H1 (cell line): ENCODE data around the gene ZBED4. TPM values are rescaled to one million over a fixed set of nuclear protein-coding genes. Genes with fewer than 3 reads are reported as not detected.

ENCODE experiments used
- CTCF ChIA-PET: fragments of 300-600 bp; sonication (Branson Sonifier 250); formaldehyde crosslinking; loops from one replicate; lab custom pipeline; 2021; ENCODE audit not compliant: partially characterized antibody; lab: Charles Lee
- POLR2A ChIA-PET: fragments of 300-600 bp; sonication (Branson Sonifier 250); formaldehyde crosslinking; loops from one replicate; lab custom pipeline; 2021; ENCODE audit warnings: inconsistent platforms; ENCODE audit not compliant: partially characterized antibody; lab: Charles Lee
- DNase-seq, 2 experiments: peaks; one replicate each; pipeline versions ENCODE4 v3.0.0 to v3.0.0-alpha.2; 2010 to 2022; ENCODE audit warnings: low spot score in 2 of 2, low read depth in 1 of 2, mixed read lengths in 1 of 2
- FAIRE-seq: peaks from 2 replicates; lab custom pipeline; 2011; peaks lifted over from hg19 to GRCh38; lab: Jason Lieb, UNC
- H2AFZ ChIP-seq: 2 replicates; pipeline ENCODE4 v1.8.1; 2012; ENCODE audit warnings: low read length, inconsistent platforms
- H2AK5ac ChIP-seq: 2 replicates; pipeline ENCODE4 v1.6.1; 2013; ENCODE audit warnings: low read depth, low read length
- H2BK120ac ChIP-seq: replicated peaks from 2 replicates; pipeline ENCODE3; 2013; ENCODE audit warnings: low read depth, low read length, inconsistent platforms
- H2BK12ac ChIP-seq: 2 replicates; pipeline ENCODE4 v1.6.1; 2013; ENCODE audit warnings: low read depth, low read length
- H2BK15ac ChIP-seq: 2 replicates; pipeline ENCODE4 v1.6.1; 2013; ENCODE audit warnings: low read length
- H2BK20ac ChIP-seq: 2 replicates; pipeline ENCODE4 v1.6.1; 2013; ENCODE audit warnings: low read length
- H2BK5ac ChIP-seq: 2 replicates; pipeline ENCODE4 v1.6.1; 2013; ENCODE audit warnings: low read depth, low read length
- H3K14ac ChIP-seq: 2 replicates; pipeline ENCODE4 v1.6.1; 2013; ENCODE audit warnings: inconsistent platforms; ENCODE audit not compliant: insufficient read length
- H3K18ac ChIP-seq: 2 replicates; pipeline ENCODE4 v1.6.1; 2013; ENCODE audit warnings: low read length; ENCODE audit errors: extremely low read depth
- H3K23ac ChIP-seq: 2 replicates; pipeline ENCODE4 v1.6.1; 2013; ENCODE audit warnings: inconsistent platforms; ENCODE audit not compliant: insufficient read length
- H3K23me2 ChIP-seq: 2 replicates; pipeline ENCODE4 v1.6.1; 2013; ENCODE audit warnings: low read depth, low read length
- H3K27ac ChIP-seq: 2 replicates; pipeline ENCODE4 v1.6.1; 2011; ENCODE audit warnings: low read depth, low read length, inconsistent platforms
- H3K27me3 ChIP-seq, 4 experiments: replicated peaks in 1 of 4; 1 replicate in 1 of 4; 2 replicates in 3 of 4; pipeline versions ENCODE4 v1.6.1 to v1.8.1; 2011 to 2013; ENCODE audit warnings: low read length in 3 of 4, mild to moderate bottlenecking in 3 of 4, inconsistent platforms in 2 of 4, mixed read lengths in 2 of 4, moderate library complexity in 1 of 4; ENCODE audit not compliant: control insufficient read depth in 3 of 4, insufficient read depth in 3 of 4; ENCODE audit errors: extremely low read depth in 1 of 4
- H3K36me3 ChIP-seq, 4 experiments: 2 replicates each; pipeline versions ENCODE4 v1.6.1 to v1.8.1; 2011 to 2013; ENCODE audit warnings: mild to moderate bottlenecking in 4 of 4, low read length in 3 of 4, moderate library complexity in 2 of 4, control low read depth in 1 of 4, inconsistent platforms in 1 of 4; ENCODE audit not compliant: insufficient read depth in 4 of 4, control insufficient read depth in 2 of 4
- H3K4ac ChIP-seq: replicated peaks from 2 replicates; pipeline ENCODE3; 2013; ENCODE audit warnings: low read length, low read depth, mixed read lengths, inconsistent platforms; ENCODE audit not compliant: insufficient read length
- H3K4me1 ChIP-seq, 4 experiments: replicated peaks in 1 of 4; 1 replicate in 1 of 4; 2 replicates in 3 of 4; pipeline versions ENCODE4 v1.6.1 to v1.8.1; 2011 to 2013; ENCODE audit warnings: low read length in 3 of 4, inconsistent platforms in 2 of 4, mixed read lengths in 1 of 4; ENCODE audit not compliant: insufficient read depth in 4 of 4, control insufficient read depth in 3 of 4
- H3K4me2 ChIP-seq, 2 experiments: 2 replicates each; pipeline versions ENCODE4 v1.6.1 to v1.8.1; 2011 to 2013; ENCODE audit warnings: low read depth in 2 of 2, low read length in 2 of 2, control low read depth in 1 of 2, inconsistent platforms in 1 of 2, mild to moderate bottlenecking in 1 of 2; ENCODE audit not compliant: insufficient read depth in 1 of 2
- H3K4me3 ChIP-seq, 4 experiments: fragments of 200-600, 300-600 bp in 1 of 4; sonication (generic), shearing (Covaris generic), sonication (Bioruptor Twin) in 1 of 4; 2 replicates each; pipeline versions ENCODE4 v1.5.1 to v1.8.1; 2011 to 2016; ENCODE audit warnings: low read length in 4 of 4, low read depth in 3 of 4, control low read depth in 2 of 4, inconsistent platforms in 2 of 4, mild to moderate bottlenecking in 2 of 4, mixed read lengths in 1 of 4, moderate library complexity in 1 of 4; ENCODE audit not compliant: insufficient read depth in 2 of 4; ENCODE audit errors: extremely low read depth in 1 of 4
- H3K56ac ChIP-seq: replicated peaks from 2 replicates; pipeline ENCODE3; 2013; ENCODE audit warnings: low read depth, mild to moderate bottlenecking, mixed read lengths, low read length, inconsistent platforms; ENCODE audit not compliant: insufficient read length
- H3K79me1 ChIP-seq: 2 replicates; pipeline ENCODE4 v1.6.1; 2013; ENCODE audit warnings: low read depth, low read length, control low read depth
- H3K79me2 ChIP-seq, 2 experiments: 2 replicates each; pipeline versions ENCODE4 v1.6.1 to v1.8.1; 2012 to 2013; ENCODE audit warnings: low read length in 2 of 2, mild to moderate bottlenecking in 2 of 2, inconsistent platforms in 1 of 2; ENCODE audit not compliant: insufficient read depth in 2 of 2, control insufficient read depth in 1 of 2
- H3K9ac ChIP-seq, 4 experiments: replicated peaks in 1 of 4; 1 replicate in 1 of 4; 2 replicates in 3 of 4; pipeline versions ENCODE4 v1.6.1 to v1.8.1; 2011 to 2013; ENCODE audit warnings: low read depth in 3 of 4, low read length in 3 of 4, control low read depth in 2 of 4, mild to moderate bottlenecking in 2 of 4, moderate library complexity in 2 of 4, inconsistent platforms in 1 of 4; ENCODE audit errors: extremely low read depth in 1 of 4
- H3K9me3 ChIP-seq, 2 experiments: 2 replicates each; pipeline versions ENCODE4 v1.6.1 to v1.8.1; 2012 to 2013; ENCODE audit warnings: mild to moderate bottlenecking in 2 of 2, moderate library complexity in 2 of 2, control low read depth in 1 of 2, inconsistent platforms in 1 of 2, low read depth in 1 of 2, low read length in 1 of 2, mixed read lengths in 1 of 2; ENCODE audit not compliant: insufficient read depth in 2 of 2
- H4K20me1 ChIP-seq, 2 experiments: replicated peaks in 1 of 2; 2 replicates each; pipeline versions ENCODE3 to v1.8.1; 2011 to 2013; ENCODE audit warnings: inconsistent platforms in 2 of 2, low read length in 2 of 2, mild to moderate bottlenecking in 1 of 2; ENCODE audit not compliant: insufficient read depth in 2 of 2, control insufficient read depth in 1 of 2
- H4K5ac ChIP-seq: 2 replicates; pipeline ENCODE4 v1.6.1; 2013; ENCODE audit warnings: low read length, low read depth, mixed read lengths, inconsistent platforms; ENCODE audit not compliant: insufficient read length
- H4K8ac ChIP-seq: 2 replicates; pipeline ENCODE4 v1.8.0; 2013; ENCODE audit warnings: mild to moderate bottlenecking, moderate library complexity, low read length, inconsistent platforms; ENCODE audit not compliant: insufficient read depth; ENCODE audit errors: extremely low read depth
- H4K91ac ChIP-seq: replicated peaks from 2 replicates; pipeline ENCODE3; 2013; ENCODE audit warnings: low read length, mixed read lengths, inconsistent platforms; ENCODE audit not compliant: insufficient read length
- ASH2L ChIP-seq: fragments of 200-600, 300-600 bp; sonication (generic); IDR thresholded peaks from one replicate; pipeline ENCODE4 v1.7.1; 2017; ENCODE audit warnings: low read length
- CHD1 ChIP-seq: IDR thresholded peaks from 2 replicates; pipeline ENCODE4 v1.6.1; 2012; ENCODE audit warnings: low read depth, low read length, improper control_type of control experiment
- EGR1 ChIP-seq: IDR thresholded peaks from 2 replicates; pipeline ENCODE4 v1.6.1; 2011; ENCODE audit warnings: low read depth, low read length, borderline replicate concordance
- JUN ChIP-seq: IDR thresholded peaks from 2 replicates; pipeline ENCODE4 v1.6.1; 2011; ENCODE audit warnings: low read depth, mild to moderate bottlenecking, improper control_type of control experiment, low read length
- POLR2A ChIP-seq, 2 experiments: IDR thresholded peaks; 1 replicate in 1 of 2; 2 replicates in 1 of 2; pipeline ENCODE4 v1.6.1; 2011; ENCODE audit warnings: low read depth in 2 of 2, low read length in 2 of 2, mild to moderate bottlenecking in 2 of 2; ENCODE audit errors: control extremely low read depth in 1 of 2
- RNF2 ChIP-seq: fragments of 200-900, 300-1000 bp; sonication (generic); IDR thresholded peaks from 2 replicates; pipeline ENCODE4 v1.7.1; 2016; ENCODE audit warnings: borderline replicate concordance, low read depth, mild to moderate bottlenecking, antibody characterized with exemption, low read length; ENCODE audit not compliant: poor library complexity, severe bottlenecking; ENCODE audit errors: missing control alignments
- RXRA ChIP-seq: IDR thresholded peaks from 2 replicates; pipeline ENCODE4 v1.6.1; 2011; ENCODE audit warnings: low read depth, mild to moderate bottlenecking, low read length, moderate library complexity; ENCODE audit not compliant: insufficient read depth
- SP1 ChIP-seq: IDR thresholded peaks from 2 replicates; pipeline ENCODE4 v1.6.1; 2011; ENCODE audit warnings: low read depth, low read length
- TBP ChIP-seq: IDR thresholded peaks from 2 replicates; pipeline ENCODE4 v1.6.1; 2011; ENCODE audit warnings: low read depth, low read length, improper control_type of control experiment
- TEAD4 ChIP-seq: IDR thresholded peaks from 2 replicates; pipeline ENCODE4 v1.6.1; 2012; ENCODE audit warnings: low read depth, low read length, inconsistent platforms, mixed read lengths
- YY1 ChIP-seq: IDR thresholded peaks from 2 replicates; pipeline ENCODE4 v1.6.1; 2011; ENCODE audit warnings: low read depth, mild to moderate bottlenecking, low read length
- ZNF274 ChIP-seq: IDR thresholded peaks from 2 replicates; pipeline ENCODE4 v1.7.0; 2012; ENCODE audit warnings: low read length, borderline replicate concordance; ENCODE audit errors: extremely low read depth
- WGBS, 2 experiments: shearing (Covaris generic) in 1 of 2; methylation state at CpG; one replicate each; pipeline versions ENCODE4 v1.1.6 to v1.1.7; 2013 to 2015; ENCODE audit warnings: low lambda C conversion rate in 2 of 2, mixed read lengths in 2 of 2, inconsistent platforms in 1 of 2, low coverage in 1 of 2, missing lambda C conversion rate in 1 of 2; ENCODE audit not compliant: insufficient replicate concordance in 2 of 2, insufficient coverage in 1 of 2, insufficient read length in 1 of 2; ENCODE audit errors: extremely low coverage in 1 of 2, missing lambda C conversion rate in 1 of 2; 5-methylcytosine and 5-hydroxymethylcytosine counted together
- polyA plus RNA-seq, 7 experiments: library from polyadenylated mRNA; depleted of rRNA in 3 of 7; stranded (reverse) in 5 of 7; unstranded in 2 of 7; fragments of >200 nt in 5 of 7; fragments of 200-250 nt in 2 of 7; gene quantifications; 1 replicate in 5 of 7; 2 replicates in 1 of 7; 4 replicates in 1 of 7; pipeline versions ENCODE4 v1.2.1 to v1.2.3, GENCODE V29; 2011 to 2013; ENCODE audit warnings: missing spikeins in 2 of 7, mixed read lengths in 2 of 7
- total RNA-seq: library from RNA; stranded (reverse); fragmentation: NEBNext Ultra II Directional; extraction: Animal tissue kit (Norgen Biotek cat#: 25700); gene quantifications from 2 replicates; pipeline ENCODE4 v1.2.1, GENCODE V29; 2021

ZBED4 gene
- total and polyA plus RNA-seq, 2 of the 8 experiments (the other 6 are each of a cell fraction or from before 2014, with no cell fraction given): 11.0 to 28.3 TPM

DNA sequence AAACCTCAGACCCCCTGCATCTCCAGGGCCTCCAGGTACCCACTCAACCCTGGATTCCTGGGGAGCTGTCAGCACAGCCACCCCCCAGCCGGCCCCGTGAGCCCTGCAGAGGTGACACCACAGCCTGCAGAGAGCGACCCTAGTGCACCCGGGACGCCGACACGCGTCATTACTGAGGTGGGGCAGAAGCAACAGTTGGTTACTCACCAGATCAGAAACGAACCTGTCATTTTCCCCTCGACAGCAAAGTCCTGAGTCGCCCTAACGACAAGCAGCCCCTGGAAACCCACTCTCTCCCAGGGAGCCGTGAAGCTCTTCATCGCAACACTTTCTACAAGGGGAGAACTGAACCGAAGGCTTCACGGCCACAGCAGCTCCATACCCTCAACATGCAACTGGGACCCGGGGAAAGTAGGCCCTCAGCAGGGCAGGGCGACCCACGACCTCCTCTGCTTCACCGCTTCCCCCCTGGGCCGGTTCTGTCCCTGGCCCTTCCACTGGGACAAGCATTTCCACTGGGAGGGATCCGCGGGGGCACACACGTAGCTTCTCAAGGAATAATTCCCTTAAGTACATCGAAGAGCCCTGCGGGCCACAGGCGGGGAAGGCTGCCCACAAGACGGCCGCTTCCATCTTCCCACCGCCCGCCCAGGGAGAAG lies 27.6 kb upstream of the ZBED4 start:
- peak overlapping the region; percentile 39; the same call in 1 of the 2 replicates for H2AK5ac ChIP-seq
- 50% methylated on average over 31 of the region's 31 CpGs; no CpG with 5 or more reads in 1 of the 2 experiments for WGBS, 2 experiments
- no peak for FAIRE-seq
- H2BK15ac ChIP-seq: no peak overlapping the region
- H3K79me1 ChIP-seq: peaks cover 24% of the 10 kb centered on the region
- H3K27ac ChIP-seq: no peak overlapping the region
- no peak overlapping the region for H2BK120ac ChIP-seq
- H4K5ac ChIP-seq: no peak overlapping the region
- no peak overlapping the region for H2AFZ ChIP-seq
- H3K18ac ChIP-seq: no peak overlapping the region
- TF ChIP-seq RXRA (no peak), SP1 (no peak), EGR1 (no peak), TBP (no peak), YY1 (no peak), TEAD4 (no peak), ZNF274 (no peak), POLR2A (IDR thresholded peaks at IDR 0.05; ENCODE audit: control extremely low read depth in 1 of 2, low read depth in 2 of 2, low read length in 2 of 2) (no peak), CHD1 (no peak), JUN (no peak), RNF2 (no peak), ASH2L (no peak)
- no peak overlapping the region for H4K8ac ChIP-seq
- peaks cover 20 to 58% of the 10 kb centered on the region in 2 experiments for H3K79me2 ChIP-seq
- no peak overlapping the region for H2BK5ac ChIP-seq
- no peak overlapping the region for H2BK20ac ChIP-seq
- peak overlapping the region; percentile 66 to 87 (median 70) for H3K4me3 ChIP-seq
- H3K4me1 ChIP-seq: peaks cover 0 to 9% (median 7%) of the 10 kb centered on the region in 4 experiments; a peak in 5 of 7 replicates
- H3K14ac ChIP-seq: no peak overlapping the region
- H3K27me3 ChIP-seq: no peaks in the 10 kb centered on the region; a peak in 1 of 7 replicates
- ChIA-PET POLR2A (interaction anchor here (0.6 to 1.7 kb wide), 10 partner anchors 10 to 159 kb away, joined by 3 to 6 read pairs (median 4); no protein-coding TSS in a partner anchor), CTCF (interaction anchor here (0.6 kb wide), 1 partner anchor 86 kb away, joined by 3 read pairs; no protein-coding TSS in a partner anchor)
- H4K91ac ChIP-seq: no peak overlapping the region
- peaks cover 9% of the 10 kb centered on the region; the same call in 1 of the 2 replicates for H3K23me2 ChIP-seq
- no peak overlapping the region for H2BK12ac ChIP-seq
- peak overlapping the region; percentile 38 to 69 (median 49); a peak in 6 of 7 replicates for H3K9ac ChIP-seq
- H3K36me3 ChIP-seq: peaks cover 13 to 32% (median 17%) of the 10 kb centered on the region in 4 experiments
- H3K23ac ChIP-seq: no peak overlapping the region
- peaks cover 38 to 41% of the 10 kb centered on the region in 2 experiments for H4K20me1 ChIP-seq
- DNase-seq: no peak
- no peak overlapping the region for H3K4ac ChIP-seq
- H3K9me3 ChIP-seq: peaks cover 14 to 15% of the 10 kb centered on the region in 2 experiments
- peak overlapping the region; percentile 90 to 94 for H3K4me2 ChIP-seq
- no peak overlapping the region for H3K56ac ChIP-seq
